ENCODE results near the gene DUSP5.
A peak's percentile ranks its signal among the peaks of the same experiment; 100 is the strongest.

The DUSP5 gene

DNA sequence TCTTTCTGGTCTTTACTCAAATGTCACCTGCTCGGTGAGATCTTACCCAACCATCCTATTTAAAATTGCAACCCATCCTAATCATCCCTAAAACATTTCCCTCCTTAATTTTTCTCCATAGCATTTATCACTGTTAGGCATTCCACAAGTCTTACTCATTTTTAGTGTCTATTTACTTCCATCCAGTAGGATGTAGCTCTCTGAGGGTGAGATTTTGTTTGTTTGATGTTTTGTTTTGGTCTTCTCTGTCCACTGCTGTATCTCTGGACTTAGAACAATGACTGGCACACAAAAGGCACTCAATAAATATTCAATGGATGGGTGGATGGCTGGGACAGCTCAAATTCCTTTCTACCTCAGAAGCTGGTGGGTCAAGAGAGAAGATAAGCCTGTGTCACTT is 15.8 kb upstream of the DUSP5 start:
- DNase-seq (ENCODE audit: low spot score): peak; percentile 45

DNA sequence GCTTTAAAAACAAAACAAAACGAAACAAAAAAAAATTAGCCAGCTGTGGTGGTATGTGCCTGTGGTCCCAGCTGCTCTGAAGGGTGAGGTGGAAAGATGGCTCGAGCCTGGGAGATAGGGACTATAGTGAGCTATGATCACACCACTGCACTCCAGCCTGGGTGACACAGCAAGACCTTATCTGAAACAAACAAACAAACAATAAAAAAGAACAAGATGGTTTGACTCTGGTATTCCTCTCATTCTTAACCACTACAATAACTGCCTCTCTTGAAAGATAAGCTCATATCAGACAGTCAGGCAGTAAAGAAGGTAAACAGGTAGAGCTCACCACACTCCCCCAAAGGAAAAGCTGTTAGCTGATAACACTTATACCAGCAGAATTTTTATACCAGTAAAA is 14.1 kb upstream of the DUSP5 start:
- DNase-seq (ENCODE audit: low spot score): no peak

DNA sequence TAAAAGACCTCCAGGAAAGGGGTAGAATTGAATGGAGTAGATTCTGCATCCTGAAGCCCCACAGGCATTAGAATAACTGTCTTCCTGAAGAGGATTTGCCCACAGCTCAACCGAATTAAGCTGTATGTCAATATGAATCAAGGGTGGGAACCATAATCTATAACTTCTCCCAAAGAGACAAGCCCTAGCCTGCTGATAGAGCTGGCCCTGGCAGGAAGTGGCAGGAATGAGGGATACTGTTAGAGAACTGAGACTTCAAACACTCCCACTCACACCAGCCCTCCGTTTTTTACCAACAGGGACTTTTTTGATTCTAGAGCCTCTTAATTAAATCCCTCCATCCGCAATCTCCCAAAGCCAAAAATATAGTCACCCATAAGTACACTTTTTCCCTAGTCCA is 12.2 kb upstream of the DUSP5 start:
- no peak for DNase-seq (ENCODE audit: low spot score)

DNA sequence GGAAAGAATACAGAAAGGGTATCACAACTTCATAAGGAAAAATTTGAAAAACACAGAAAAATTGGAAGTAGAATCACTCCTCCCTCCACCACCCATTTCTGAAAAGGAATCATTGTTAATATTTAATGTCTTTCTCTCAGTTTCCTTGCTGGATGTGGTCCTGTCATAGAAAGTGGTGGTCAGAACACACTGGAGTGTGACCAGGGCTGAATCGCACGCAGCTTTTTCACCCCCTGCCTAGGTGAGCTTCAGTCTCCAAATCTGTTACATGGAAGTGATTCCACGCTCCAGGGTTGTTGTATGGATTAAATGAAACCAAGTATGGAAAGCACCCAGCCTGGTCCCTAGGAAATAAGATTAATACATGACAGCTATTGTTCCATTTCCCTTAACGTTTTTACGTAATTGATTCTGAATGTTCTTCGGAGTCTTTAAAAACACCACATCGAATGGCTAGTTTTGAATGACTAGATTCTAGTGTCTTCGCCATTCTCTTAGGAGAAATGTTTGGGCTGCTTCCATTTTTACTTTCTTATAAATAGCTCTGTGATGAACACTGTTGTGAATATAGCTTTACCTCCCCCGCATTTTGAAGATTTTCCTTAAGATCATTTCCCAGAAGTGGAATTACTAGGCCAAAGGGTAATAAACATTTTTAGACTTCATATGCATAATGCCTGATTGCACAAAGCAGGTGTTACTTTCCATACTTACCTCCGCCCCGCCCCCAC is 10.9 kb upstream of the DUSP5 start:
- no peak for DNase-seq (ENCODE audit: low spot score)

- no peak for DNase-seq (ENCODE audit: low spot score)
Measured at GRCh38 chr10:110487411-110488331, 10.0 kb upstream of the DUSP5 start.

GRCh38 chr10:110488332-110488681 is 9.4 kb upstream of the DUSP5 start:
- DNase-seq (ENCODE audit: low spot score): no peak

GRCh38 chr10:110488940-110489339 is 8.8 kb upstream of the DUSP5 start:
- DNase-seq (ENCODE audit: low spot score): no peak

- no peak for DNase-seq (ENCODE audit: low spot score)
Measured at GRCh38 chr10:110490640-110491039, 7.1 kb upstream of the DUSP5 start.

GRCh38 chr10:110491346-110491745 is 6.4 kb upstream of the DUSP5 start:
- no peak for DNase-seq (ENCODE audit: low spot score)

GRCh38 chr10:110492069-110492822 is 5.5 kb upstream of the DUSP5 start:
- no peak for DNase-seq (ENCODE audit: low spot score)

GRCh38 chr10:110493832-110494426 is 3.8 kb upstream of the DUSP5 start:
- no peak for DNase-seq (ENCODE audit: low spot score)

DNA sequence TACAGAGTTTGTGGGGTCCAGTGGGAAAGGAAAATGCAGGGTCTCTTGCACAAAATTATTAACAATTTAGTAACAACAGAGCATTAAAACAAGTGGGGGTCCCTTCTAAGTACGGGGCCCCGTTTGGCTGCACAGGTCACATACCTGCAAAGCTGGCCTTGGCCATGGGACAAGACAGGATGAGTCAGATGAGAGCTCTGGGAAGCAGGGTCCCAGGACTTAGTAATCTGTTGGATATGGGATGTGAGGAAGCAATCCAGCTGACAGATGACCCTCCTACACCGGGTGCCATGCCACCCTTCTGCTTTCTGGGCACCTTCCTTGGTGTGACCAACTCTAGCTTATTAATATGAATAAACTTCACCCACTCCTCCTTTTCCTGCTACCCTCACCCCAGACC is 3.2 kb upstream of the DUSP5 start:
- DNase-seq (ENCODE audit: low spot score): no peak

DNA sequence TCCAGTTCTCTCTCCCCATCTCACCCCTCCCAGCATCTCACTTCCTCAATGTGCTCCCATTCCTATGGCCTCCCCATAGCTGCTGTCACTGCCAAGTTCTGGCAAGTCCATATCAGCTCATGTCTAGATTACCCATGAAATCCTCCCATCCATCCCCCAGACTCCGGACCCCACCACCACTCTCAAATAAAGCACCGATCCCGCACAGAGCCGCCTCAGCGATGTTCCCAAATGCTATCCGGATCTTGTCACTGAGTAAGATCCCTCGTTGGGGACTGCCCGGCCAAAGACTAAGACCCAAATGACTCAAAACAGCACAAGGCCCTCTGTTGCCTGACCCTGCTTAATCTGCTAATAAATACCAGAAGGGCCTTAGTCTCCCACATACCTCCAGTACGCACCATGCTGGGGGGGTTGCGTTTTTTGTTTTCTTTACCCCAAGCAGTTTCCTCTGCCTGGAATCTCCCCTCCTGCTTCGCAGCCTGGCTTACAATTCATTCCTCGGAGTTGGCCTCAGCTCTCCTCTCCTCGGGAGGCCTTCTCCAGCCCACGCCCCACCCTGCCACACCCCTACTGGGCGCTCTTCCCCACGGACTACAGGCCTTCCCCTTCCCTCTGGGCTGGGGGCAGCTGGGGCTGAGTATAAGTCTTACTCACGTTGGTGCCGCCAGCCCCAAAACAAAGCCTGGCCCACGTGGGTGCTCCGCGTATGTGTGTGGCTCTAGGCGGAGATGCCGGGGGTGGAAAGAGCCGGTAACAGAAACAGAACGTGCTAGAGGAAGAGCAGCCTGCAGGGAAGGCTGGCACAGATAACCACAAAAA is 1.8 kb upstream of the DUSP5 start:
- DNase-seq (ENCODE audit: low spot score): peak; percentile 63

GRCh38 chr10:110496553-110497437 is 912 bp upstream of the DUSP5 start:
- DNase-seq (ENCODE audit: low spot score): no peak

GRCh38 chr10:110498087-110498981 is 627 bp downstream of the DUSP5 start:
- DNase-seq (ENCODE audit: low spot score): peak; percentile 17

GRCh38 chr10:110498982-110499795 is 1.5 kb downstream of the DUSP5 start:
- DNase-seq (ENCODE audit: low spot score): peak; percentile 36

GRCh38 chr10:110499796-110500514 is 2.2 kb downstream of the DUSP5 start:
- DNase-seq (ENCODE audit: low spot score): no peak

DNA sequence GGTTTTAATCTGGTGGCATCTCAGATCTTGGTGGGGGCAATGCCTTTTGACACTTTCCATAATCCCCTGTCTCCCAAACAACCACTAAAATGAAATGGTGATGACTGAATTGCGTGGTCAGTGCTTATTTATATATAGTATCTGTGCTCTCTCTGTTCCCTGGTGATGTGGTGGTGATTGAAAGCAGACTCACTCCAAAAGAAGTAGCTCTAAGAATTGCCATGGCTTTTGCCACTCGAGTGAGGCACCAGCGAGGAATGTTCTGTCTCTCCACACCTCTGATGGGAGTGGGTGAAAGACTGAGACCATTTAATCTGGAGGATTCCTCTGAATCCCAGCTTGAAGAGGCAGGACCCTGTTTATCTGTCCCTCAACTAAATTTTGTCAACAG is 2.8 kb downstream of the DUSP5 start:
- DNase-seq (ENCODE audit: low spot score): peak; percentile 61

All from AG08395 (cell line).